Hepatic stellate cell (primary cell): ENCODE measurements around the gene SLC5A4.

Experiments
- DNase-seq: peaks from one replicate; pipeline ENCODE4 v3.0.0; 2011; ENCODE audit warnings: low spot score

The SLC5A4 gene

DNA sequence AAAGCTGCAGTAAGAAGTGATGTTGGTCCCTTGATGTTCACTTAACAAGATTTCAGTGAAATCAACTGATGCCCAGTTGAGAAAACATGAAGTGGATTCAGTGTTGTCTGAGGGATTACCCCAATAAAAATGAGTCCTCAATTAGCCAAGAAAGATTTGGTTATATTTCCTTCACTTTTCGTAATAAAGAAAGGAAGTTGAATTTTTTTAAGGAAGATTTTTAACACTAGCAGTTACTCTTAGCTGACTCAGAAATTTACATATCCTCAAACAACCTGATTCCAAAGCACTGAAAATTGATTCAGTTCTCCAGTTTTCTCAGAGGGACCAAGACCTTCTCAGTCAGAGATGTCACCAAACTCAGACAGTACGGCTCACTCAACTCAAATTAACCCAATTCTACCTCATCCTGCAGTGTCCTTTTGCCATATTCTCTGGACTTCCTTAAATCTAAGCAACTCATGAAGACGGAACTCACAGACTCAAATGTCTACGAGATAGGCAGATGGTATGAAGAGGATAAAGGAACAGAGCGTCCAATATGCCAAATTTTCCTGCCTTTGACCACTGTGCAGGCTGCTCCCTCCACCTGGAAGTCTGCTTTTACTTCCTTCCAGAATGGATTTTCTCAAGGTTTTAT lies 22.8 kb downstream of the SLC5A4 start:
- DNase-seq = no peak

DNA sequence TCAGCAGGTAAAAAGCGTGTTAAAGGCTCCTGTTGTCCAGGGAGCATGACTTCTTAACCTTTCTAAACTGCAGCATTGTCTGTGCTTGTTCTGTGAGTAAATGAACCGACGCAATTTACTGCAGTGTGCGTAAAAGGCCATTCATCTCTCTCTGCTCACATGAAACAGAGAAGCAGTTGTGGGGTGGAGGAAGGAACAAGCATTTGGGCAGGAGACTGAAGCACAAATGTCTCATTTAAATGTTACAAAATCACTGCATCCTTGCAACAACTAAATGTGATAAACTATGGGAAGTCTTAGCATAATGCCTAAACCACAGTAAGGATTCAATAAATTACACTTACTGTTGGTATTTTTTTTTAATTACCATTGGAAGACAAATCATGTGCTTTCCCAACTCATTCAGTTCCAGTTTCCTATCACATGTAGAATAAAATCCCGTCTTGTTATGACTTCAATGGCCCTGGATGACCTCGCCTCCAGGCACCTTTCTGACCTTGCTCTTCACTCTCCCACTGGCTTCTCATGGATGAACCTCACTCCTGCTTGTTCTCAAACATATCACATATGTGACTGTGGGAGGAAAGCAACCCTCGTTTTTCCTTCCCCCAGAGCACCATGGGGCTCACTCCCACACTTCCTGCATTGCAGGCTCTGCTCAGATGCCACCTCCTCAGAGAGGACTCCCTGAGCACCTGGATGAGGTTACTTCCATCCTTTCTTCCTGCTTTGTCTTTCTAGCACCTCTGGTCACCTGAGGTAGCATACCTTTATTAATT lies 28.6 kb downstream of the SLC5A4 start:
- no peak for DNase-seq

DNA sequence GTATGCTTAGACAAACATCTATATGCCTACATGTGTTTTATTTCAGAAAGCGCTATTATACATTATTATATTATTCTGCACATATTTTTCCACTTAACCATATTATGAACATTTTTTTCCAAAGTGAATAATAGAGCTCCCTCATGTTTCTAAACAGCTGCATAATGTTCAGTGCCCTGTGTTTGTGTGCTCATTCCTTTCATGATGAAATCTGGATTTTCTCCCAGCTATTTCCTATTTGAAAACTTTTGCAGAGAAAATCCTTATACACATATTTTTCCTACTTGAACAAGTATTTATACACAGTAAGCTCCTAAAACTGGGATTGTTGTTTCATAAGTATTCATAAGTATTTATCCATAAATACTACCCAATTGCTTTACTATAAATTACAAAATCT lies 32.2 kb downstream of the SLC5A4 start:
- DNase-seq = no peak

GRCh38 chr22:32219026-32219425 lies 36.1 kb downstream of the SLC5A4 start:
- DNase-seq = no peak

- no peak for DNase-seq
These were observed 36.7 kb downstream of the SLC5A4 start for GRCh38 chr22:32218470-32218869.

GRCh38 chr22:32217465-32217864 lies 37.7 kb downstream of the SLC5A4 start:
- no peak for DNase-seq

DNA sequence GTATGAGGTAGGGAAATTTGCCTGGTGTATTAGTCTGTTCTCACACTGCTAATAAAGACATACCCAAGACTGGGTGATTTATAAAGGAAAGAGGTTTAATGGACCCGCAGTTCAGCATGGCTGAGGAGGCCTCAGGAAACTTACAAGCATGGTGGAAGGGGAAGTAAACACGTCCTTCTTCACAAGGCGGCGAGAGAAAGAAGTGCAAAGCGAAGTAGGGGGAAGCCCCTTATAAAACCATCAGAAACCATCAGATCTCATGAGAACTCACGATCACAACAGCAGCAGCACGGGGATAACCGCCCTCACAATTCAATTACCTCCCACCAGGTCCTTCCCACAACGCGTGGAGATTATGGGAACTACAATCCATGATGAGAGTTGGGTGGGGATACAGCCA lies 38.2 kb downstream of the SLC5A4 start:
- DNase-seq = no peak

GRCh38 chr22:32211011-32211410 lies 44.1 kb downstream of the SLC5A4 start:
- DNase-seq = no peak

DNA sequence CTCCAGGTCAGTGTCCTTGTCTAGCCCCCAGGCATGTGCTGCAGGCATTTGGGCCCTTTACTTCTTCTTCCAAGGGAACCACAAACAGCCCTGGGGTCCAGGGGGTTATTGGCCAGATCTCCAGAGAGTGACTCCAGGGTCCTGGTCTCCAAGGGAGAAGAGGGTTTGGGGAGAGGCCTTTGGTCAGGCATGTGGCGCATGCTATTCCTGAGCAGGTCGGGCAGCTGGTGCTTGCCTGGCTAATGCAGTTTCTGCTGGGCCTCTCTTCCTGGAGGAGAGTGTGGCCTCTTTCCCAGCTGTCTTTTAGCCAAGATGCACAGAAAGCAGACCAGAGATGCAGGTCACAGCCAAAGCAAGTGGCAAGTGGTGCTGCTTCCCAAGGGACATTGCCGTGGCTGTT lies 46.5 kb downstream of the SLC5A4 start:
- DNase-seq = no peak

- DNase-seq = no peak
These were observed 47.1 kb downstream of the SLC5A4 start for GRCh38 chr22:32207971-32208480.

GRCh38 chr22:32206774-32207758 lies 48.1 kb downstream of the SLC5A4 start:
- no peak for DNase-seq

DNA sequence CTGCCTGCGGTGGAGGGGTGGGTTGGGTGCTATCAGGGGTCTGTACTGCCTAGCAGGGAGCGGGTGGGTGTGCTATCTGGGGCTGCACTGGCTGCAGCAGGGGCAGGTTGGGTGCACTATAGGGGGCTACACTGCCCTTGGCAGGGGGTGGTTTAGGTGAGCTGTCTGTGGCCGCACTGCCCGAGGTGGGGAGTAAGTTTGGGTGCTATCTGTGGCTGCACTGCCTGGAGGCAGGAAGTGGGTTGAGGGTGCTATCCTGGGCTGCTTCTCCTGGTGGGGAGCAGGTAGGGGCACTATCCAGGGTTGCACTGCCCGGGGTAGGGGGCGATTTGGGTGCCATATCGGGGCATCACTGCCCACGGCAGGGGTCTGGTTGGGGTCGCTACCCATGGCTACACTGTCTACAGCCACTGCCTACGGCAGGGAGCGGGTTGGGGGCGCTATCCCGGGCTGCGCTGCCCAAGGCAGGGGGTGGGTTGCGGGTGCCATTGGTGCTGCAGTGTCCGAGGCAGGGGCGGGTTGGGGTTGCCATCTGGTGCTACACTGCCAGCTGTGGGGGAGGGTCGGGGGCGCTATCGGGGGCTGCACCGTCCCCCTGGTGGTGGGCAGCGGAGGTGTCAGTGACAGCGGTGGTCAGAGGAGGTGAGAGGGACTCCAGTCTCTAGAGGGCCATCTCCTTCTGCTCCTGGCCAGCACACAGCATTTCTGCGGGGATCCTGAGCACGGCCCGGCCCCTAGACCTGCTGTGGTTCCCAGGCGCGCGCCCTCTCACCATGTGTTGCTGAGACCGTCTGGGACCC lies 49.0 kb downstream of the SLC5A4 start:
- DNase-seq = no peak

DNA sequence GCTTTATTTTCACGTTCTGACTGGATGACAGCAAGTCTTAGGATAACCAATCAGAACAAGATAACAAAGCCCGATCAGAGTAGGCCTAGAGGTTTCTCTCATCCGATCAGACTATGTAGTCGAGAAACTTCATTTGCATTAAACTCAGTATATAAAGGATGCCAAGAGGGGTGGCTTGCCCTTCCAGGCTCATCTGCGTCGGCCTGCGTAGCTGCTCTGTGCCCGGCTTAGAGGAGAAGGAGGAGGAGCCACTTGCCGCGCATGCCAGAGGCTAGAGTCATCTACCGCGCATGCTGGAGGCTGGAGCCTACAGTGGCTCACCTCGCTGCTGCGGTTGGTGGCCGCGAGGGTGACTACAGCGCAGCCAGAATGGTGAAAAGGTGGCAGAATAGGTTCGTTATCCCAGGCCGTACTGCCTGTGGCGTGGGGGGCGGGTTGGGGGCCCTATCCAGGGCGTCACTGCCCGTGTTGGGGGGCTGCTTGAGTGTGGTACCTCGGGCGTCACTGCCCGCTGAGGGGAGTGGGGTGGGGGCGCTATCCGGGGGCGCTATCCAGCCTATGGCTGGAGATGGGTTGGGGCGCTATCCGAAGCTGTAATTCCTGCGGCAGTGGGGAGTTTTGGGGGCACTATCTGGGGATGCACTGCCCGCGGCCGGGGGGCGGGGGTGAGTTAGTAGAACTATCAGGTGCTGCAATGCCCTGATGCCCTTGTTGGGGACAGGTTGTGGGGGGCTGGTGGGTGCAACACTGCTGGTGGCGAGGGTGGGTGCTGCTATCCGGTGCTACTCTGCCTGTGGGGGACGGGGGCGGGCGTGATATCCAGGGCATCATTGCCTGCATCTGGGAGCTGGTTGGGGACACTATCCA lies 50.1 kb downstream of the SLC5A4 start, which contains the start of gene RFPL2:
RFPL2 (minus strand) TSS at position 218 of the 867 bp plus-strand sequence. CDS start 2,622 bp downstream, outside the sequence.
- DNase-seq = peak; percentile 65

DNA sequence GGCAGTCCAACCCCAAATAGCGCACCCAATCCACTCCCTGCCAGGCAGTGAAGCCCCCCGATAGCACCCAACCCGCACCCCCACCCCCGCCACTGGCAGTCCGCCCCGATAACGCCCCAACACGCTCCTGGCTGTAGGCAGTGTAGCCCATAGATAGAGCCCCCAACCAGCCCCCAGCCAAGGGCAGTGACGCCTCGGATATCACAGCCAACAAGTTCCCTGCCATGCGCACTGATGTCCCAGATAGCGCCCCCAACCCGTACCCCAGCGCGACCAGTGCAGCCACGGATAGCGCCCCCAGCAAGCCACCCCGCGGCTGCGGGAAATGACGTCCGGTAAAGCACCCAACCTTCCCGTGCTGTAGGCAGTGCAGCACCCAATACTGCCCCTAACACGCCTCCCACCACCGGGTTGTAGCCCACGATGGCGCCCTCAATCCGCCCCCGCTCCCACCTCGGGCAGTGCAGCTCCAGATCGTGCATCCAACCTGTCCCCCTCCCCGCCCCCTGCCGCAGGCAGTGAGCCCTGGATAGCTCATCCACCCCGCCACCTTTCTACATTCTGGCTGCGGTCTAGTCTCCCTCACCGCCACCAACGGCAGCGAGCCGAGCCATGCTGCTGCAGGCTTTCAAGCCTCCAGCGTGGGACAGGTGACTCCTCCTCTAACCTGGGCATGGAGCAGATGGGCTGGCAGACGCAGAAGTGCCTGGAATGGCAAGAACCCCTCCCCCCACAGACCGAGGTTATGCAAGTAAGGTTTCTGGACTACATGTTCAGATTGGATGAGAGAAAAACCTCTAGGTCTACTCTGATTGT lies 50.9 kb downstream of the SLC5A4 start:
- no peak for DNase-seq

DNA sequence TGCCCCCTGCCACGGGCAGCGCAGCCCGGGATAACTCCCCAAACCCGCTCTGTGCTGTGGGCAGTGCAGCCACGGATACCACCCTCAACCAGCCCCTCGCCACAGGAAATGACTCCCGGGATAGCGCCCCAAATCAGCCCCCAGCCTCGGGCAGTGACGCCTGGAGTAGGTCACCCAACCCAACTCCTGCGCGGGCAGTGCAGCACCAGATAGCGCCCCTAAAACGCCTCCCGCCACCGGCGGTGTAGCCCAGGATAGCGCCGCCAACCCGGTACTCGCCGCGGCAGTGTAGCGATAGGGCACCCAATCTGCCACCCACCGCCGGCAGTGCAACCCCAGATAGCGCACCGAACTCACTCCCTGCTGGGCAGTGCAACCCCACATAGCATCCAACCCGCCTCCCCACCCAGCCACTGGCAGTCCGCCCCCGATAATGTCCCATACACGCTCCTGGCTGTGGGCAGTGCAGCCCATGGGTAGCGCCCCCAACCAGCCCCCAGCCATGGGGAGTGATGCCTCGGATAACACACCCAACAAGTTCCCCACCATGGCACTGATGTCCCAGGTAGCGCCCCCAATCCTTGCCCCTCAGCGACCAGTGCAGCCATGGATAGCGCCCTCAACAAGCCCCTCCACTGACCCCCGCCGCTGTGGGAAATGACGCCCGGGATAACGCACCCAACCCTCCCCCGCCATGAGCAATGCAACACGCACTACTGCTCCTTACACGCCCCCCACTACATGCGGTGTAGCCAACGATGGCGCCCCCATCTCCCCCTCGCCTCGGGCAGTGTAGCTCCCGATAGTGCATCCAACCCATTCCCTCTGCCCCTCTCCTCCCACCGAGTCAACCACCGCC lies 51.7 kb downstream of the SLC5A4 start:
- DNase-seq = no peak

- DNase-seq = peak; percentile 28
These were observed 52.5 kb downstream of the SLC5A4 start for GRCh38 chr22:32202539-32203180.

DNA sequence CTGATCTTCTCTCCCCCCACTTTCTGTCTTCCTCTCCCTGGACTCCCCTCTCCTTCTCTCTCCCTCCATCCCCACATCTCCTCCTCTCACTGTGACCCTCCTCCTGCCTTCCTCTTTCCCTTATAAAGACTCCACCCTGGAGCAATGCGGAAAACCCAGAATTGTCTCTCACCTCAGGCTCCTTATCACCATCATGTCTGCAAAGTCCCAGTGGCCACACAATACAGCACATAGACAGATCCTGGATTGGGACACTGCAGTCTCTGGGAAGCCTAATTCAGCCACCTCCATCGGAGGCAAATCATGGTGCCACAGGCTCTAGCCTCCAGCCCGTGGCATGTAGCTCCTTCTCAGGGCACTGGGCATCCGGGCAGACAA lies 53.0 kb downstream of the SLC5A4 start:
- DNase-seq = no peak

- no peak for DNase-seq
These were observed 54.4 kb downstream of the SLC5A4 start for GRCh38 chr22:32200752-32201151.
